Esophagus squamous epithelium (tissue), 5 donors: Measurements from ENCODE around the gene CCNY. TPM values are rescaled to one million over a fixed set of nuclear protein-coding genes. Genes with fewer than 3 reads are reported as not detected.

ENCODE experiments used
- DNase-seq: peaks from one replicate; lab custom pipeline; 2025; lab: John Stamatoyannopoulos, UW
- H3K27ac ChIP-seq, 4 donors: fragments of 200-600 bp; sonication (generic); one replicate each; pipeline ENCODE4 v1.5.1; 2016 to 2019; ENCODE audit warnings: mild to moderate bottlenecking in 1 of 4
- H3K27me3 ChIP-seq, 4 donors: fragments of 200-600 bp; sonication (generic); 1 replicate in 3 of 4; 2 replicates in 1 of 4; pipeline versions ENCODE4 v1.5.1 to v1.6.0; 2017 to 2021; ENCODE audit warnings: antibody characterized with exemption in 1 of 4
- H3K36me3 ChIP-seq, 3 donors: fragments of 200-600 bp; sonication (generic); one replicate each; pipeline ENCODE4 v1.5.1; 2016 to 2019
- H3K4me1 ChIP-seq, 3 donors: fragments of 200-600 bp; sonication (generic); one replicate each; pipeline ENCODE4 v1.5.1; 2017 to 2019
- H3K4me3 ChIP-seq, 4 donors: fragments of 200-600 bp; sonication (generic); 1 replicate in 3 of 4; 2 replicates in 1 of 4; pipeline ENCODE4 v1.5.1; 2016 to 2019; ENCODE audit warnings: mild to moderate bottlenecking in 2 of 4, moderate library complexity in 1 of 4
- H3K9me3 ChIP-seq, 3 donors: fragments of 200-600 bp; sonication (generic); one replicate each; pipeline ENCODE4 v1.5.1; 2016 to 2019
- POLR2A ChIP-seq, 4 donors: fragments of 450-650 bp; IDR thresholded peaks; one replicate each; pipeline ENCODE4 v1.6.1; 2017; ENCODE audit warnings: antibody characterized with exemption in 4 of 4, mild to moderate bottlenecking in 4 of 4, moderate library complexity in 3 of 4
- WGBS, 2 donors: methylation state at CpG; one replicate each; pipeline ENCODE4 v1.1.5; 2018; 5-methylcytosine and 5-hydroxymethylcytosine counted together
- intact Hi-C: fragments of 100-400 bp; cut with DNase I; formaldehyde crosslinking; loops from one replicate; pipeline ENCODE4 v1.15.0; 2022
- total RNA-seq, 4 donors: library from RNA; depleted of rRNA; stranded (reverse); fragments of >200 nt; gene quantifications; one replicate each; pipeline ENCODE4 v1.1.0, GENCODE V29; 2016
- TF ChIP-seq, protein P1 (sequence below), 6 experiments: fragments of 450-650 bp in 4 of 6; fragments of 200-600 bp in 2 of 6; sonication (generic) in 2 of 6; IDR thresholded peaks; one replicate each; pipeline ENCODE4 v1.5.1; 2016 to 2019; ENCODE audit warnings: antibody characterized with exemption in 6 of 6, mild to moderate bottlenecking in 4 of 6, moderate library complexity in 4 of 6
- donor health status: DM: yes; HTN: yes; CAD: no.

Gene CCNY
- total RNA-seq, 4 donors from 2014 or later = 24.1 to 41.5 (median 30.4) TPM

GRCh38 chr10:35614312-35614711, 278.0 kb downstream of the CCNY start:
- intact Hi-C loops = no loop called here

More at GRCh38 chr10:35614312-35614711, 278.0 kb downstream of the CCNY start:
- Histone ChIP-seq H3K4me1 (no peaks in the 10 kb centered on the region), H3K27ac (no peak overlapping the region), H3K36me3 (no peaks in the 10 kb centered on the region), H3K4me3 (no peak overlapping the region), H3K9me3 (no peaks in the 10 kb centered on the region), H3K27me3 (peaks cover 0 to 73% (median 0%) of the 10 kb centered on the region in 4 donors)
- WGBS, 2 donors = 50% methylated on average over 5 of the region's 5 CpGs
- no peak for DNase-seq
- TF ChIP-seq, protein P1, sequence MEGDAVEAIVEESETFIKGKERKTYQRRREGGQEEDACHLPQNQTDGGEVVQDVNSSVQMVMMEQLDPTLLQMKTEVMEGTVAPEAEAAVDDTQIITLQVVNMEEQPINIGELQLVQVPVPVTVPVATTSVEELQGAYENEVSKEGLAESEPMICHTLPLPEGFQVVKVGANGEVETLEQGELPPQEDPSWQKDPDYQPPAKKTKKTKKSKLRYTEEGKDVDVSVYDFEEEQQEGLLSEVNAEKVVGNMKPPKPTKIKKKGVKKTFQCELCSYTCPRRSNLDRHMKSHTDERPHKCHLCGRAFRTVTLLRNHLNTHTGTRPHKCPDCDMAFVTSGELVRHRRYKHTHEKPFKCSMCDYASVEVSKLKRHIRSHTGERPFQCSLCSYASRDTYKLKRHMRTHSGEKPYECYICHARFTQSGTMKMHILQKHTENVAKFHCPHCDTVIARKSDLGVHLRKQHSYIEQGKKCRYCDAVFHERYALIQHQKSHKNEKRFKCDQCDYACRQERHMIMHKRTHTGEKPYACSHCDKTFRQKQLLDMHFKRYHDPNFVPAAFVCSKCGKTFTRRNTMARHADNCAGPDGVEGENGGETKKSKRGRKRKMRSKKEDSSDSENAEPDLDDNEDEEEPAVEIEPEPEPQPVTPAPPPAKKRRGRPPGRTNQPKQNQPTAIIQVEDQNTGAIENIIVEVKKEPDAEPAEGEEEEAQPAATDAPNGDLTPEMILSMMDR (IDR thresholded peaks at IDR 0.05) = no peak
- no peak for TF ChIP-seq POLR2A (IDR thresholded peaks at IDR 0.05)

Other genes starting within 250 kb of the CCNY start
- gene CUL2, start 246.2 kb upstream of the CCNY start, total RNA-seq = 10 to 100 TPM; 12.7 to 21.2 (median 19.5) TPM
- gene CREM, start 209.7 kb upstream of the CCNY start, total RNA-seq = 10 to 100 TPM; 19.4 to 23.8 (median 21.6) TPM